IMR-90 (cell line): ENCODE measurements around the gene OR4B1. TPM values are rescaled to one million over a fixed set of nuclear protein-coding genes. Genes with fewer than 3 reads are reported as not detected.

Experiments used
- ATAC-seq: fragments of 200-7000 bp; cut with Tn5 transposase; 2 replicates; pipeline ENCODE4 v1.9.1; 2020; ENCODE audit warnings: low read depth, mild to moderate bottlenecking, moderate library complexity
- BruUV-seq: library from RNA; stranded (reverse); fragments of 400-500 nt; replicated peaks from 2 replicates; lab custom pipeline; 2021; lab: Mats Ljungman, UMichigan
- CTCF ChIA-PET: fragments of 300-600 bp; formaldehyde crosslinking; extraction: SDS; loops from one replicate; lab custom pipeline; 2021; ENCODE audit warnings: antibody characterized with exemption; lab: Yijun Ruan, JAX
- POLR2A ChIA-PET: fragments of 300-600 bp; sonication (Branson Sonifier 250); formaldehyde crosslinking; loops from one replicate; lab custom pipeline; 2022; ENCODE audit warnings: antibody characterized with exemption; ENCODE audit not compliant: unreplicated experiment; lab: Charles Lee
- DNase-seq: peaks from one replicate; pipeline ENCODE4 v3.0.0; 2013
- H2AFZ ChIP-seq: replicated peaks from 2 replicates; pipeline ENCODE3; 2013; ENCODE audit warnings: low read length, mild to moderate bottlenecking; ENCODE audit not compliant: poor library complexity
- H2AK5ac ChIP-seq: 2 replicates; pipeline ENCODE4 v1.6.1; 2013; ENCODE audit warnings: low read depth, low read length, inconsistent platforms
- H2AK9ac ChIP-seq: replicated peaks from 2 replicates; pipeline ENCODE3; 2013; ENCODE audit warnings: mild to moderate bottlenecking, low read depth, low read length, moderate library complexity; ENCODE audit not compliant: poor library complexity
- H2BK120ac ChIP-seq: 2 replicates; pipeline ENCODE4 v1.6.1; 2013; ENCODE audit warnings: low read depth, low read length, inconsistent platforms
- H2BK15ac ChIP-seq: 3 replicates; pipeline ENCODE4 v1.6.1; 2013; ENCODE audit warnings: low read depth, low read length, inconsistent platforms
- H2BK20ac ChIP-seq: 2 replicates; pipeline ENCODE4 v1.6.1; 2013; ENCODE audit warnings: low read depth, mild to moderate bottlenecking, inconsistent platforms, low read length, moderate library complexity
- H2BK5ac ChIP-seq: 2 replicates; pipeline ENCODE4 v1.6.1; 2013; ENCODE audit warnings: mild to moderate bottlenecking, low read depth, low read length, inconsistent platforms; ENCODE audit not compliant: poor library complexity, severe bottlenecking
- H3K14ac ChIP-seq: replicated peaks from 2 replicates; pipeline ENCODE4 v1.6.1; 2013; ENCODE audit warnings: low read depth, low read length, inconsistent platforms
- H3K18ac ChIP-seq: 2 replicates; pipeline ENCODE4 v1.6.1; 2013; ENCODE audit warnings: low read depth, low read length, control low read depth
- H3K23ac ChIP-seq: 2 replicates; pipeline ENCODE4 v1.6.1; 2013; ENCODE audit warnings: low read depth, low read length, inconsistent platforms
- H3K27ac ChIP-seq: 2 replicates; pipeline ENCODE4 v1.5.1; 2013; ENCODE audit warnings: mild to moderate bottlenecking, control low read depth, low read length; ENCODE audit not compliant: insufficient read depth
- H3K27me3 ChIP-seq: 2 replicates; pipeline ENCODE4 v1.6.1; 2013; ENCODE audit warnings: low read length; ENCODE audit not compliant: control insufficient read depth, insufficient read depth
- H3K36me3 ChIP-seq: 2 replicates; pipeline ENCODE4 v1.6.1; 2013; ENCODE audit warnings: low read length, mixed read lengths; ENCODE audit not compliant: control insufficient read depth, insufficient read depth
- H3K4ac ChIP-seq: 2 replicates; pipeline ENCODE4 v1.6.1; 2013; ENCODE audit warnings: low read depth, low read length, inconsistent platforms
- H3K4me1 ChIP-seq: 2 replicates; pipeline ENCODE4 v1.6.1; 2013; ENCODE audit warnings: low read length, mixed read lengths; ENCODE audit not compliant: control insufficient read depth, insufficient read depth
- H3K4me2 ChIP-seq: 2 replicates; pipeline ENCODE4 v1.6.1; 2013; ENCODE audit warnings: low read depth, mild to moderate bottlenecking, control low read depth, low read length, moderate library complexity
- H3K4me3 ChIP-seq: 2 replicates; pipeline ENCODE4 v1.5.1; 2013; ENCODE audit warnings: low read depth, mild to moderate bottlenecking, control low read depth, low read length, moderate library complexity; ENCODE audit not compliant: insufficient read depth
- H3K56ac ChIP-seq: 2 replicates; pipeline ENCODE4 v1.6.1; 2013; ENCODE audit warnings: low read length, inconsistent platforms; ENCODE audit not compliant: insufficient read depth; ENCODE audit errors: extremely low read depth
- H3K79me1 ChIP-seq, 2 experiments: 2 replicates each; pipeline ENCODE4 v1.6.1; 2013; ENCODE audit warnings: low read length in 2 of 2, inconsistent platforms in 1 of 2, low read depth in 1 of 2
- H3K9ac ChIP-seq: 2 replicates; pipeline ENCODE4 v1.6.1; 2013; ENCODE audit warnings: low read depth, low read length, control low read depth
- H3K9me1 ChIP-seq: 2 replicates; pipeline ENCODE4 v1.6.1; 2013; ENCODE audit warnings: low read length, inconsistent platforms; ENCODE audit not compliant: insufficient read depth
- H3K9me3 ChIP-seq: 2 replicates; pipeline ENCODE4 v1.6.1; 2013; ENCODE audit warnings: low read length; ENCODE audit not compliant: control insufficient read depth, insufficient read depth
- H4K20me1 ChIP-seq: 2 replicates; pipeline ENCODE4 v1.6.1; 2013; ENCODE audit warnings: low read length, inconsistent platforms; ENCODE audit not compliant: insufficient read depth
- H4K5ac ChIP-seq: 2 replicates; pipeline ENCODE4 v1.6.1; 2013; ENCODE audit warnings: mild to moderate bottlenecking, low read depth, low read length, control low read depth
- H4K8ac ChIP-seq, 2 experiments: 2 replicates each; pipeline ENCODE4 v1.6.1; 2013; ENCODE audit warnings: low read depth in 2 of 2, low read length in 2 of 2, control low read depth in 1 of 2, inconsistent platforms in 1 of 2
- H4K91ac ChIP-seq: 2 replicates; pipeline ENCODE4 v1.6.1; 2013; ENCODE audit warnings: low read depth, low read length, inconsistent platforms; ENCODE audit not compliant: insufficient read depth
- CEBPB ChIP-seq: IDR thresholded peaks from 2 replicates; pipeline ENCODE4 v1.6.1; 2012; ENCODE audit warnings: low read depth, low read length, improper control_type of control experiment
- CTCF ChIP-seq: conservative IDR thresholded peaks from 2 replicates; pipeline ENCODE4 v1.5.1; 2012; ENCODE audit warnings: mild to moderate bottlenecking, low read depth, low read length, improper control_type of control experiment
- MXI1 ChIP-seq: IDR thresholded peaks from 2 replicates; pipeline ENCODE4 v1.6.1; 2012; ENCODE audit warnings: low read depth, mild to moderate bottlenecking, low read length, moderate library complexity, borderline replicate concordance
- RAD21 ChIP-seq: IDR thresholded peaks from 2 replicates; pipeline ENCODE4 v1.6.1; 2012; ENCODE audit warnings: low read length, improper control_type of control experiment
- SMC3 ChIP-seq: fragments of 150-350 bp; IDR thresholded peaks from 2 replicates; pipeline ENCODE4 v1.6.1; 2016; ENCODE audit warnings: low read depth, mild to moderate bottlenecking, antibody characterized with exemption, low read length, moderate library complexity
- WGBS, 2 experiments: methylation state at CpG; one replicate each; pipeline versions ENCODE4 v1.1.5 to v1.1.7; 2013; ENCODE audit warnings: missing lambda C conversion rate in 2 of 2; ENCODE audit not compliant: insufficient read length in 1 of 2; ENCODE audit errors: extremely low coverage in 2 of 2; 5-methylcytosine and 5-hydroxymethylcytosine counted together
- dilution Hi-C: fragments of 300-500 bp; cut with HindIII; formaldehyde crosslinking; loops from one replicate; pipeline ENCODE4 v1.14.3; 2018; ENCODE audit warnings: low sequenced_read_pairs; ENCODE audit not compliant: unreplicated experiment
- in situ Hi-C: fragments of 300-500 bp; cut with MboI; formaldehyde crosslinking; loops from 3 replicates; pipeline ENCODE4 v1.14.3; 2019; ENCODE audit warnings: low sequenced_read_pairs, inconsistent platforms, mixed read lengths
- intact Hi-C: fragments of 100-400 bp; cut with micrococcal nuclease; formaldehyde crosslinking; loops from 2 replicates; pipeline ENCODE4 v1.10.0; 2022
- polyA plus RNA-seq, 3 experiments: library from polyadenylated mRNA; depleted of rRNA; stranded (reverse); fragments of >200 nt; gene quantifications; 2 replicates each; pipeline ENCODE4 v1.2.3, GENCODE V29; 2012; ENCODE audit warnings: low replicate concordance in 1 of 3
- total RNA-seq: library from RNA; depleted of rRNA; stranded (reverse); fragments of >200 nt; gene quantifications from 2 replicates; pipeline ENCODE4 v1.2.3, GENCODE V29; 2012
- TF ChIP-seq, protein P1 (sequence below): fragments of 150-350 bp; IDR thresholded peaks from 2 replicates; pipeline ENCODE4 v1.6.1; 2017; ENCODE audit warnings: mild to moderate bottlenecking, antibody characterized with exemption, low read length, low read depth

OR4B1 gene
- total and polyA plus RNA-seq, 2 of the 4 experiments (the other 2 are of a cell fraction): not detected

DNA sequence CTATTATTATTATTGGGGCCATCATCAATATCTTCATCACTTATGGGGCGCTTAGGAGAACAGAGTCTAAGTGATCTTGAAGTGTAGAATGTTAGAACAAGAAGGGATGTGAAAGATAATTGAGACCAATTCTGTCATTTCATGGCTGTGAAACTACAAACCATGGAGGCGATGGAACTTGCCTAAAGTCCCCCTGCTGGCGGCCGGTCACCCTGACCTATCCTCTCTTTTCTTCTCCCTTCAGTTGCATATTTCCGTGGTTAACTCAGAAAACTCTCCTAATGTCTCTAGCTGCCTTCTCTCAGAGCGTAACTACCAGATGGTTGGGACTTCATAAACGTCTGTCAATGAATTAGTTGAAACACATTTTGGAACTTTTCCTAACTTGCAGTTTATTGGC is 6.6 kb upstream of the OR4B1 start:
- no peak overlapping the region for H3K4ac ChIP-seq
- H4K91ac ChIP-seq: no peak overlapping the region
- no peak overlapping the region for H2BK20ac ChIP-seq
- no peak overlapping the region for H2BK120ac ChIP-seq
- no peak overlapping the region for H3K4me2 ChIP-seq
- TF ChIP-seq, protein P1, sequence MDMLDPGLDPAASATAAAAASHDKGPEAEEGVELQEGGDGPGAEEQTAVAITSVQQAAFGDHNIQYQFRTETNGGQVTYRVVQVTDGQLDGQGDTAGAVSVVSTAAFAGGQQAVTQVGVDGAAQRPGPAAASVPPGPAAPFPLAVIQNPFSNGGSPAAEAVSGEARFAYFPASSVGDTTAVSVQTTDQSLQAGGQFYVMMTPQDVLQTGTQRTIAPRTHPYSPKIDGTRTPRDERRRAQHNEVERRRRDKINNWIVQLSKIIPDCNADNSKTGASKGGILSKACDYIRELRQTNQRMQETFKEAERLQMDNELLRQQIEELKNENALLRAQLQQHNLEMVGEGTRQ: no peak
- TF ChIP-seq MXI1 (no peak), CTCF (peak; percentile 28; the same call in 1 of the 2 replicates), CEBPB (no peak), RAD21 (0 out of 2 replicates have a peak, but pooled peaks have one; percentile 25), SMC3 (no peak)
- H2BK15ac ChIP-seq: no peak overlapping the region
- no CpG with 5 or more reads among the region's 7 CpGs for WGBS, 2 experiments
- no peak overlapping the region for H3K56ac ChIP-seq
- H3K9ac ChIP-seq: no peak overlapping the region
- POLR2A ChIA-PET: no interaction called here
- H3K27ac ChIP-seq: no peak overlapping the region
- no peaks in the 10 kb centered on the region for H3K4me1 ChIP-seq
- H3K36me3 ChIP-seq: no peaks in the 10 kb centered on the region
- H4K5ac ChIP-seq: no peak overlapping the region
- H3K23ac ChIP-seq: no peak overlapping the region
- H3K27me3 ChIP-seq: no peaks in the 10 kb centered on the region; the same call in 1 of the 2 replicates
- ATAC-seq (peak; percentile 48; the same call in 1 of the 2 replicates), DNase-seq (peak; percentile 17)
- no peaks in the 10 kb centered on the region for H3K79me1 ChIP-seq
- no peak overlapping the region for H2AFZ ChIP-seq
- dilution Hi-C loops (no loop called here), in situ Hi-C loops (no loop called here), intact Hi-C loops (no loop called here)
- no peak overlapping the region for H2AK9ac ChIP-seq
- no TSS peak for BruUV-seq
- CTCF ChIA-PET: no interaction called here
- H3K18ac ChIP-seq: no peak overlapping the region
- H2BK5ac ChIP-seq: no peak overlapping the region
- no peaks in the 10 kb centered on the region for H3K9me1 ChIP-seq
- H4K20me1 ChIP-seq: no peaks in the 10 kb centered on the region
- no peak overlapping the region for H3K4me3 ChIP-seq
- H4K8ac ChIP-seq: no peak overlapping the region
- no peaks in the 10 kb centered on the region for H3K9me3 ChIP-seq
- H3K14ac ChIP-seq: no peak overlapping the region
- H2AK5ac ChIP-seq: no peak overlapping the region
